Mucosa of descending colon (tissue), 3 donors: ENCODE data around the gene ASPA. TPM values are rescaled to one million over a fixed set of nuclear protein-coding genes. Genes with fewer than 3 reads are reported as not detected.
A peak's percentile ranks its signal among the peaks of the same experiment; 100 is the strongest.

ENCODE experiments used
- ATAC-seq: fragments of 200-7000 bp; cut with Tn5 transposase; one replicate; pipeline ENCODE4 v1.9.1; 2020; ENCODE audit warnings: mild to moderate bottlenecking, moderate library complexity
- DNase-seq, 3 donors: peaks; one replicate each; pipeline ENCODE4 v3.0.0-alpha.2; 2020
- H3K36me3 ChIP-seq: fragments of 200-600 bp; one replicate; pipeline ENCODE4 v1.8.0; 2021; ENCODE audit warnings: low read depth, mild to moderate bottlenecking
- H3K4me1 ChIP-seq: fragments of 200-600 bp; one replicate; pipeline ENCODE4 v1.8.0; 2021; ENCODE audit warnings: low read depth, mild to moderate bottlenecking
- H3K4me3 ChIP-seq: fragments of 200-600 bp; one replicate; pipeline ENCODE4 v1.8.0; 2021; ENCODE audit warnings: mild to moderate bottlenecking
- H3K9me3 ChIP-seq: fragments of 200-600 bp; one replicate; pipeline ENCODE4 v1.8.0; 2021; ENCODE audit warnings: mild to moderate bottlenecking
- CTCF ChIP-seq: fragments of 200-600 bp; IDR thresholded peaks from one replicate; pipeline ENCODE4 v1.8.0; 2022; ENCODE audit warnings: antibody characterized with exemption, mild to moderate bottlenecking
- intact Hi-C, 2 donors: fragments of 100-400 bp; cut with DNase I in 1 of 2; cut with micrococcal nuclease in 1 of 2; formaldehyde crosslinking; loops; one replicate each; pipeline versions ENCODE4 v1.11.0 to v1.11.1; 2022; cut with DNase I, micrococcal nuclease
- total RNA-seq, 3 donors: library from RNA; stranded (reverse); fragmentation: NEBNext Ultra II Directional in 2 of 3; extraction: Animal tissue kit (Norgen Biotek cat#: 25700) in 2 of 3; gene quantifications; one replicate each; pipeline versions ENCODE4 v1.2.1 to v1.2.4, GENCODE V29; 2021 to 2023
- donor health status: DM: no; HTN: no; CAD: no; lungs with moderate emphysema.
- donor health status: DM: no; HTN: no; CAD: no.
- donor health status: DM: no; HTN: yes; CAD: no.

ASPA gene
- total RNA-seq, 3 donors from 2014 or later = 3.5 to 6.6 (median 3.7) TPM

- intact Hi-C loops = no loop called here
- ATAC-seq = no peak
- Histone ChIP-seq H3K4me3 (no peak overlapping the region), H3K4me1 (no peaks in the 10 kb centered on the region), H3K9me3 (no peaks in the 10 kb centered on the region), H3K36me3 (no peaks in the 10 kb centered on the region)
- DNase-seq = no peak
- no peak for TF ChIP-seq CTCF
Observed at GRCh38 chr17:3524024-3524423, 48.2 kb downstream of the ASPA start.

GRCh38 chr17:3526491-3526890 lies 50.7 kb downstream of the ASPA start:
- Histone ChIP-seq H3K4me1 (peaks cover 6% of the 10 kb centered on the region), H3K9me3 (no peaks in the 10 kb centered on the region), H3K4me3 (no peak overlapping the region), H3K36me3 (no peaks in the 10 kb centered on the region)
- no peak for ATAC-seq
- no peak for TF ChIP-seq CTCF
- no peak for DNase-seq
- intact Hi-C loops = no loop called here

GRCh38 chr17:3526971-3527370 lies 51.2 kb downstream of the ASPA start:
- Histone ChIP-seq H3K4me1 (peaks cover 6% of the 10 kb centered on the region), H3K4me3 (no peak overlapping the region), H3K36me3 (no peaks in the 10 kb centered on the region), H3K9me3 (no peaks in the 10 kb centered on the region)
- TF ChIP-seq CTCF = no peak
- DNase-seq (no peak), ATAC-seq (no peak)
- intact Hi-C loops = no loop called here

GRCh38 chr17:3527468-3527867 lies 51.7 kb downstream of the ASPA start:
- DNase-seq = no peak
- H3K4me3 ChIP-seq = no peak overlapping the region
- no peak for TF ChIP-seq CTCF
- intact Hi-C loops = no loop called here
- H3K4me1 ChIP-seq = peaks cover 6% of the 10 kb centered on the region
- H3K36me3 ChIP-seq = no peaks in the 10 kb centered on the region
- H3K9me3 ChIP-seq = no peaks in the 10 kb centered on the region
- no peak for ATAC-seq

GRCh38 chr17:3527896-3528295 lies 52.1 kb downstream of the ASPA start:
- Histone ChIP-seq H3K4me3 (no peak overlapping the region), H3K36me3 (no peaks in the 10 kb centered on the region), H3K9me3 (no peaks in the 10 kb centered on the region), H3K4me1 (peaks cover 6% of the 10 kb centered on the region)
- no peak for TF ChIP-seq CTCF
- intact Hi-C loops = no loop called here
- DNase-seq = no peak
- ATAC-seq = no peak

GRCh38 chr17:3528403-3528851 lies 52.6 kb downstream of the ASPA start:
- no peak overlapping the region for H3K4me3 ChIP-seq
- no peak for TF ChIP-seq CTCF
- intact Hi-C loops = no loop called here
- no peaks in the 10 kb centered on the region for H3K36me3 ChIP-seq
- DNase-seq = peak in 1 of 3 donors; percentile 6
- H3K4me1 ChIP-seq = peaks cover 6% of the 10 kb centered on the region
- H3K9me3 ChIP-seq = no peaks in the 10 kb centered on the region
- no peak for ATAC-seq
